Left ventricle myocardium inferior (tissue), 1 donor: ENCODE measurements around the gene LEP. TPM values are rescaled to one million over a fixed set of nuclear protein-coding genes. Genes with fewer than 3 reads are reported as not detected.
"Not testable (repeated sequence)": the region's sequence is repeated elsewhere in the genome, so short reads cannot be mapped to it uniquely, and the experiment has no call there.

Experiments
- DNase-seq: peaks from one replicate; pipeline ENCODE4 v3.0.0-alpha.2; 2020
- H3K27ac ChIP-seq: fragments of 200-600 bp; replicated peaks from 2 replicates; pipeline ENCODE4 v1.8.0; 2021
- H3K27me3 ChIP-seq: fragments of 200-600 bp; 2 replicates; pipeline ENCODE4 v1.8.0; 2021; ENCODE audit warnings: low read depth
- H3K36me3 ChIP-seq: fragments of 200-600 bp; 2 replicates; pipeline ENCODE4 v1.8.0; 2021
- H3K4me1 ChIP-seq: fragments of 200-600 bp; 2 replicates; pipeline ENCODE4 v1.8.0; 2021
- H3K4me3 ChIP-seq: fragments of 200-600 bp; 2 replicates; pipeline ENCODE4 v1.8.0; 2021; ENCODE audit warnings: mild to moderate bottlenecking, moderate library complexity
- H3K9me3 ChIP-seq: fragments of 200-600 bp; replicated peaks from 2 replicates; pipeline ENCODE4 v1.8.0; 2021
- intact Hi-C: fragments of 100-400 bp; cut with micrococcal nuclease; formaldehyde crosslinking; loops from one replicate; pipeline ENCODE4 v1.11.0; 2022
- total RNA-seq: library from RNA; stranded (reverse); fragmentation: NEBNext Ultra II Directional; extraction: Animal tissue kit (Norgen Biotek cat#: 25700); gene quantifications from one replicate; pipeline ENCODE4 v1.2.1, GENCODE V29; 2021
- TF ChIP-seq, protein P1 (sequence below): fragments of 200-600 bp; IDR thresholded peaks from 2 replicates; pipeline ENCODE4 v1.8.0; 2021; ENCODE audit warnings: antibody characterized with exemption, mild to moderate bottlenecking, borderline replicate concordance
- donor health status: DM: no; HTN: yes; CAD: no; lungs with severe emphysema.

LEP gene
- total RNA-seq, 1 donor from 2014 or later, result 0.14 TPM

DNA sequence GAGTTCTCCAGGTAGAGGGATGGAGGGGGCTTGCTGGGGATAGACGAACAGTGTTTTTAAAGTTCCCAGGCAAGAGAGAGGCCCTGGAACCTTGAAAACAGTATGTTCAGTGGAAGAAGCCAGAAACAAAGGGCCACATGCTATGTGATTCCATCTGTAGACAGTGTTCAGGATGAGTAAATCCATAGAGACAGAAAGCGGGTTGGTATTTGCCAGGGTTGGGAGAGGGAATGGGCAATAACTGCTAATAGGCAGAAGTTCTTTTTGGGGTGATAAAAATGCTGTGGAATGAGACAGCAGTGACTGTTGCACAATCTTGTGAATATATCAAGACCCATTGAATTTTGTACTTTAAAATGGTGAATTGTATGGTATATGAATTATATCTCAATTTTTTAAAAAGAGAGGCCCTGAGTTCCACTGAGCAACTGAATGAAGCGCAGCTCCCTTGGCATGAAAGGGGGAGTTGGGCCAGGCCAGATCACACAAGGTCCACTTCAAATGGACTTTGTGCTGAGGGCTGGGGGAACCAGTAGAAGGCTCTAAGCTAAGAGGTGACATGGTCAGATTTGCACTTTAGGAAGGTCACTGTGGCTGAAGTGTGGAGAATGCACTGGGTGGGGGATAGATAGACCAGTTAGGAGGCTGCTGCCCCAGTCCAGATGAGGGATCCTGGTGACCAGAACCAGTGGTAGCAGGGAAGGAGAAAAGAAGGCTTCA lies 34.0 kb downstream of the LEP start:
- Histone ChIP-seq H3K4me1 (peaks cover 20% of the 10 kb centered on the region), H3K36me3 (no peaks in the 10 kb centered on the region), H3K27ac (no peak overlapping the region), H3K4me3 (no peak overlapping the region), H3K9me3 (peaks cover 18% of the 10 kb centered on the region), H3K27me3 (peaks cover 36% of the 10 kb centered on the region)
- DNase-seq, result no peak
- TF ChIP-seq, protein P1, sequence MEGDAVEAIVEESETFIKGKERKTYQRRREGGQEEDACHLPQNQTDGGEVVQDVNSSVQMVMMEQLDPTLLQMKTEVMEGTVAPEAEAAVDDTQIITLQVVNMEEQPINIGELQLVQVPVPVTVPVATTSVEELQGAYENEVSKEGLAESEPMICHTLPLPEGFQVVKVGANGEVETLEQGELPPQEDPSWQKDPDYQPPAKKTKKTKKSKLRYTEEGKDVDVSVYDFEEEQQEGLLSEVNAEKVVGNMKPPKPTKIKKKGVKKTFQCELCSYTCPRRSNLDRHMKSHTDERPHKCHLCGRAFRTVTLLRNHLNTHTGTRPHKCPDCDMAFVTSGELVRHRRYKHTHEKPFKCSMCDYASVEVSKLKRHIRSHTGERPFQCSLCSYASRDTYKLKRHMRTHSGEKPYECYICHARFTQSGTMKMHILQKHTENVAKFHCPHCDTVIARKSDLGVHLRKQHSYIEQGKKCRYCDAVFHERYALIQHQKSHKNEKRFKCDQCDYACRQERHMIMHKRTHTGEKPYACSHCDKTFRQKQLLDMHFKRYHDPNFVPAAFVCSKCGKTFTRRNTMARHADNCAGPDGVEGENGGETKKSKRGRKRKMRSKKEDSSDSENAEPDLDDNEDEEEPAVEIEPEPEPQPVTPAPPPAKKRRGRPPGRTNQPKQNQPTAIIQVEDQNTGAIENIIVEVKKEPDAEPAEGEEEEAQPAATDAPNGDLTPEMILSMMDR, result no peak
- intact Hi-C loops, result no loop called here

DNA sequence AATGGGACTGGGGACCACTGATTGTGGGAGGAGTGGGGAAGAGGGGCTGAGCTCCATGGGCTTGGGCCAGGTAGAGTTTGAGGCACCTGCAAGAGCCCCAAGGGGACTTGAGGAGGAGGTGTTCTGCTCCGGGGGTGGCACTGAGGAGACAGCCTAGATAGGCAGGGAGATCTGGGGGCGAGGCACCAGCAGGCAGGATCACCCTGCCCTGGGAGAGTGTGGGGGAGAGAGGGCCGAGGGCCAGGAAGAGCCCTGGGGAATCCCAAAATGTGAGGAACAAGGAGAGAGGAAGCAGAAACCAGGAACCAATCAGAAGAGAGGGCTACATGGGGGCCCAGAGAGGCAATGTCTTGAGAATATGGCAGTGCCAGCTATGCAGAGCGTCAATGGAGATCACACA lies 34.6 kb downstream of the LEP start:
- TF ChIP-seq, protein P1, result no peak
- Histone ChIP-seq H3K9me3 (peaks cover 25% of the 10 kb centered on the region), H3K27me3 (peaks cover 30% of the 10 kb centered on the region), H3K4me3 (no peak overlapping the region), H3K27ac (no peak overlapping the region), H3K36me3 (peaks cover 6% of the 10 kb centered on the region), H3K4me1 (peaks cover 16% of the 10 kb centered on the region)
- intact Hi-C loops, result no loop called here
- DNase-seq, result no peak

DNA sequence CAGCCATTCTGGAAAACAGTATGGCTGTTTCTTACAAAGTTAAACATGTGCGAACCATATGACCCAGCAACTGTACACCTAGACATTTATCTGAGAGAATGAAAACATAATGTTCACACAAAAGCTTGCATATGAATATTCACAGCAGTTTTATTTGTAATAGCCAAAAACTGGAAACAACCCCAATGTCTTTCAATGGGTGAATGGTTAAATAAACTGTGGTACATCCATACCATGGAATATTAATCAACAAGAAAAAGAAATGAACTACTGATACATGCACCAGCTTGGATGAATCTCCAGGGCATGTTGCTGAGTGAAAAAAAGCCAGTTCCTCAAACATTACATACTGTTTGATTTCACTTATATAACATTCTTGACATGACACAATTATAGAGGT lies 37.3 kb downstream of the LEP start:
- Histone ChIP-seq H3K27ac (no peak overlapping the region), H3K4me1 (no peaks in the 10 kb centered on the region), H3K9me3 (peaks cover 35% of the 10 kb centered on the region), H3K27me3 (peaks cover 3% of the 10 kb centered on the region), H3K36me3 (peaks cover 17% of the 10 kb centered on the region), H3K4me3 (no peak overlapping the region)
- DNase-seq, result no peak
- TF ChIP-seq, protein P1, result no peak
- intact Hi-C loops, result no loop called here

DNA sequence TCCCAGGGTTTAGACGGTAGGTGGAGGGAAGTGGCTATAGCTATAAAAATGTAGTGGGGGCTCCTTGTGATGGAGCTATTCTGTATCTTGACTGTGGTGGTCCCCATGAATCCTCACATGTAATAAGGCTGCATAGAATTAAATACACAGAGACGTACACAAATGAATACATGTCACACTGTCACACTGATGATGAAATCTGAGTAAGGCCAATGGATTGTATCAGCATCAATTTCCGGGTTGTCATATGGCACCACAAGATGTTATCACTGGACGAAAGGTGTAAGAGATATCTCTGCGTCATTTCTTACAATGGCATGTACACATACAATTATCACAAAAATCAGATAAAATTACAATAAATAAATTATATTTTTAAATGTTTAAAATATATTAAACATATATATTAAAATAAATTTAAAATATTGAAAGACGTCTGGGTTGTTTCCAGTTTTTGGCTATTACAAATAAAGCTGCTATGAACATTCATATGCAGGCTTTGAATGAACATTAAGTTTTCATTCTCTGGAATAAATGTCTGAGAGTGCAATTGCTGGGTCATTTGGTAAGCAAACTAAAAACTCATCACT lies 38.1 kb downstream of the LEP start:
- TF ChIP-seq, protein P1, result no peak
- no peaks in the 10 kb centered on the region for H3K4me1 ChIP-seq
- H3K36me3 ChIP-seq, result peaks cover 17% of the 10 kb centered on the region
- H3K27ac ChIP-seq, result no peak overlapping the region
- DNase-seq, result no peak
- peaks cover 35% of the 10 kb centered on the region for H3K9me3 ChIP-seq
- no peak overlapping the region for H3K4me3 ChIP-seq
- intact Hi-C loops, result no loop called here
- H3K27me3 ChIP-seq, result no peaks in the 10 kb centered on the region

DNA sequence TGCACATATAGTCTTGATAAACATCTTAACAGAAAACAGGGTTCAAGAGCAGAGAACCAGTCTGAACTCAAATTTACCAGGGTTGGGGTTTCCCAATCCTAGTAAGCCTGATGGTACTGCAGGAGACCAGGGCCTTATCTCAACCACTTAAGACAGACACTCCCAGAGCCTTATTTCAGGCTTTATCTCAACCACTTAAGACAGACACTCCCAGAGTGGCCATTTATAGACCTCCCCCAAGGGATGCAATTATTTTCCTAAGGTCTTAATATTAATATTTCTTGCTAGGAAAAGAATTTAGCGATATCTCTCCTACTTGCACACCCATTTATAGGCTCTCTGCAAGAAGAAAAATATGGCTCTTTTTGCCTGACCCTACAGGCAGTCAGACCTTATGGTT lies 39.4 kb downstream of the LEP start:
- Histone ChIP-seq H3K9me3 (peaks cover 35% of the 10 kb centered on the region), H3K36me3 (peaks cover 17% of the 10 kb centered on the region)
- H3K4me3 ChIP-seq, H3K4me1 ChIP-seq, intact Hi-C loops, H3K27ac ChIP-seq, H3K27me3 ChIP-seq, DNase-seq: not testable (repeated sequence)
